ENCODE data around the gene DDX1.

DDX1 gene

DNA sequence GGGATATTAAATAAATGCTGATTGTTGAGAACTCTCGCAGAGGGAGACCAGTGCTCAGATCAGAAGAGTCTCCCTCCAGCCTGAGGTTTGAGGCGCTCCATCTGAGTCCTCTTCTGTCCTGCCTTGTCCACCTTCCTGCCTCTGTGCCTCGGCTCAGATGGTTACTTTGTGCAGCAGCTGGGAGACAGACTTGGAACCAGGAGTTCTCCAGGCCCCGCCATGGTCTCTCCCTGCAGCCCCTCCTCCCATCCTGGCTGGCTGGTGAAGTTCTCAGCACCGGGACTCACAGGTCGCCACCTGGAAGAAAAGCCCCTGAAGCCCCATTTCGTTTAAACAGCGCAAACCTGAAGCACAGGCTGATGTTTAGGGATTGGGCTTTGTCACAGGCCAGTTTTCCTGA lies 60.6 kb downstream of the DDX1 start:
- no peak for DNase-seq (ENCODE audit: low read depth)
- TF ChIP-seq, protein P1, sequence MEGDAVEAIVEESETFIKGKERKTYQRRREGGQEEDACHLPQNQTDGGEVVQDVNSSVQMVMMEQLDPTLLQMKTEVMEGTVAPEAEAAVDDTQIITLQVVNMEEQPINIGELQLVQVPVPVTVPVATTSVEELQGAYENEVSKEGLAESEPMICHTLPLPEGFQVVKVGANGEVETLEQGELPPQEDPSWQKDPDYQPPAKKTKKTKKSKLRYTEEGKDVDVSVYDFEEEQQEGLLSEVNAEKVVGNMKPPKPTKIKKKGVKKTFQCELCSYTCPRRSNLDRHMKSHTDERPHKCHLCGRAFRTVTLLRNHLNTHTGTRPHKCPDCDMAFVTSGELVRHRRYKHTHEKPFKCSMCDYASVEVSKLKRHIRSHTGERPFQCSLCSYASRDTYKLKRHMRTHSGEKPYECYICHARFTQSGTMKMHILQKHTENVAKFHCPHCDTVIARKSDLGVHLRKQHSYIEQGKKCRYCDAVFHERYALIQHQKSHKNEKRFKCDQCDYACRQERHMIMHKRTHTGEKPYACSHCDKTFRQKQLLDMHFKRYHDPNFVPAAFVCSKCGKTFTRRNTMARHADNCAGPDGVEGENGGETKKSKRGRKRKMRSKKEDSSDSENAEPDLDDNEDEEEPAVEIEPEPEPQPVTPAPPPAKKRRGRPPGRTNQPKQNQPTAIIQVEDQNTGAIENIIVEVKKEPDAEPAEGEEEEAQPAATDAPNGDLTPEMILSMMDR (IDR thresholded peaks at IDR 0.05; ENCODE audit: insufficient read depth, low read depth, low read length, missing control alignments): no peak
- no peak overlapping the region for H3K4me3 ChIP-seq (ENCODE audit: low read length)

DNA sequence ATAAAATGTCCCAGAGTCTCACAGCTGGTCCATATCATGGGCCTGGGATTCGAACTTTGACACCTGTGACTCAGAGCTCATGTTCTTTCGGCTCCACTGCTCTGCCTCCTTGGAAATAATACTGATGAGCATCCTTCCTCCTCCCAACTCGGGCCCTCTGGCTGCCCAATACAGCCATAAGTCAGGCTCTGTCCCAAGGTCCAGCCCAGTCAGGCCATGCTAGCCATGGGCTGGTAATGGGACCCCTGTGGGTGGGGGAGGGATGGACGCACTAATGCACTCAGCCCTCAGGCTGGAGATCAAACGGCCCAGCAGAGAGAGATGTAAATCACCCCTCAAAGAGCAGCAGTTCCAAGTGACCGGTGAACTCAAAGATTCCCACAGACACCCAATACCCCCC lies 61.1 kb downstream of the DDX1 start:
- DNase-seq (ENCODE audit: low read depth): no peak
- H3K4me3 ChIP-seq (ENCODE audit: low read length): no peak overlapping the region
- TF ChIP-seq, protein P1 (IDR thresholded peaks at IDR 0.05; ENCODE audit: insufficient read depth, low read depth, low read length, missing control alignments): no peak

DNA sequence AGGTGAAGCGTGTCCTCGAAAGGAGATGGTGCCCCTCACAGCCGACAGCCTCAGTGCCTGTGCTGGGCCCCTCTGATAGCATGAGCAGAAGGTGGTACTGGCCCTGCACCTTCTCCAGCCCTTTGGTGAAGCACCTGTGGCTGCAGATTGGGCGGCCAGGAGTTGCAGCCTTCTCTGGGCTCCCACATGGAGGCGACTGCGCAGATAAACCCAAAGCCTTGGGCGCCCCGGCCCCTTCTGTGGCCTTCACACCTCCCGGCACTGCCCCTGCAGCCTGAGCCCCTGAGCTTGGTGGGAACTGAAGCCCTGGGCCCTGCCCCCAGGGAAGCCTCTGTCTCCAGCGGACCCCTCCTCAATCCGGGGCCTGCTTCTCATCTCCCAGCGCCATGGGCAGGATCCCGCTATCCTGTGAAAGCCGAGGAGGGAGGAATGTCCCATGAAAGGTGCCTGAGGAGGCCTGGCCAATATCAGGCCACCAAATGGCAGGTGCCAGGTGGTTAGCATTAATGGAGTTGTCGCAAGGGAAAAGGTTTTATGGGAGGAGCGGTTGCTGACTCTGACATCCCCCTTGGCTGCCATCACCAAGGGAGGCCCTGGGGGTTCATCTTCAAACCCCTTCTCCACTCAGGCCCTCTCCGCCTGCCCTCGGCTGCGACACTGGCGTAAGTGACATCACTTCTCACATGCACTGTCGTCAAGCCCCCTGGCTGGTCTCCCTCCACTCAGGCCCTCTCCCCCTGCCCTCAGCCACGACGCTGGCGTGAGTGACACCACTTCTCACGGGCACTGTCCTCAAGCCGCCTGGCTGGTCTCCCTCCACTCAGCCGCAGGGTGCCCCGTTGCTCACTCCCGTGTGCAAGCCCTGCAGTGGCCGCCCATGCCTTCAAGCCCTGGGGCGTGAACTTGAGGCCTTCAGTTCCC lies 62.4 kb downstream of the DDX1 start:
- TF ChIP-seq, protein P1 (IDR thresholded peaks at IDR 0.05; ENCODE audit: insufficient read depth, low read depth, low read length, missing control alignments): no peak
- DNase-seq (ENCODE audit: low read depth): no peak
- H3K4me3 ChIP-seq (ENCODE audit: low read length): no peak overlapping the region

DNA sequence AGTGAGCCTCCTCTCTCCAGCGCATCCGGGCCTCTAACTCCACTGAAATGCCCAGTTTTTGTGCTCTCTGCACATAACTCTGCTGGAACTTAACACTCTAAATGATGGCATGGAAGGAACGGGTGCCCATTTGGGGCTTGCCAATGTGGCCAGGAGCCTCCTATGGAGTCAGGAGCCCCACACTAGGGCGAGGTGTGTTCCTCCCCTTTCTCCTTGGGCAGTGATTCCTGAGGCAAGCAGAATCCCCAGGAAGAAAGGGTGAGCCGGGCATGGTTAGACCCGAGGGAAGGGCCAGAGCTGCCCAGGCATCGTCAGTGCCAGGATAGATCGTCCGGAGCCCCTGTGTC lies 63.0 kb downstream of the DDX1 start:
- DNase-seq (ENCODE audit: low read depth): no peak
- no peak overlapping the region for H3K4me3 ChIP-seq (ENCODE audit: low read length)
- TF ChIP-seq, protein P1 (IDR thresholded peaks at IDR 0.05; ENCODE audit: insufficient read depth, low read depth, low read length, missing control alignments): no peak

DNA sequence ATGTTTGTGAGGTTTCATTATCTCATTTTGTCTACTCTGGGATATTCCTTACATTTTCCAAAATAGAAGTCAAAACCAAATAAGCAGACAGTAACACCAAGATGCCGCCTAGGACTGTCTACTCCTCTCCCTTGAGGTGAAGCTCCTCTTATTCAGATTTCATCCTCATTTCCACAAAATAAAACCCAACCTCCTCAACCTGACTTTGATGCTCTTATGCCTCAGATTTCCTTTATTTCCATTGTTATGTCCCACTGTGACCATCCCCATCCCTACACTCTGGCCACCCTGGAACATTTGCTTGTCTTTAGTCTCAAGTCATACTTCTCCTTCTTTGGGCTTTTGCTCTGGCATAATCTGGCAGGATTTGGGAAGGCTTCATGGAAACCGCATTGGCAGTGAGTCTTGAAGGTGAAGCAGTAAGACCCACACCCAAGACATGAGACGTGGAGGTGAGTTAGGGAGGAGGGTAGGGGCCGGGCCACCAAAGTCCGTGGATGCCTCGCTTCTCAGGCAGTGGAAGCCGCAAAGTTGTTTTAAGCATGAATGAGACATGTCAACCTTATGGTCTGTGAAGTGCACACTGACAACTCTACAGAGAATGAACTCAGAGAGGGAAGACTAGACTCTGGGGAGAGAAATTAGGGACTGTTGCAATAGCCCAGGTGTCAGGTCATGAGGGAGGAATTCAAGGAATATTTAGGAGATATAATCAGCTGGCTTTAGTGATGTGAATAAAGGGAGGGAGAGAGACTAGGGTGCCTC lies 63.6 kb downstream of the DDX1 start:
- no peak overlapping the region for H3K4me3 ChIP-seq (ENCODE audit: low read length)
- DNase-seq (ENCODE audit: low read depth): no peak
- TF ChIP-seq, protein P1 (IDR thresholded peaks at IDR 0.05; ENCODE audit: insufficient read depth, low read depth, low read length, missing control alignments): no peak

DNA sequence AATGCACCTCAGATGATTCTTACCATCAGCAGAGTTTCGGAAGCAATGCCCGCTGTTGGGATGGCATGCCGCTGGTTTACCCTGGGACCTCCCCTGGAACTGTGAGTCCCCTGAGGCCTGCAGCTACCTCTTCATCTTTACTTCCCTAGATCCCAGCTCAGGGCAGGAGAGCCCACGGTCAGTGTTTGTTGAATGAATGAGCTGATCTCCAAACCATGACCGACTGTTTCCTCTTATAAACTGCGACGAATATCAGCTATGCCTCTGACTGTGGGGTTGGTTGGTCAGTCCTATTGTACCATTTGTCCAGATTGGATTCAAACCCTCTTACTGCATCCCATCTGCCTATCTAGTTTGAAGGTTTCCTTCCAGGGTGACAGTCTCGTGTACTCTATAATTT lies 64.4 kb downstream of the DDX1 start:
- H3K4me3 ChIP-seq (ENCODE audit: low read length): no peak overlapping the region
- DNase-seq (ENCODE audit: low read depth): no peak
- TF ChIP-seq, protein P1 (IDR thresholded peaks at IDR 0.05; ENCODE audit: insufficient read depth, low read depth, low read length, missing control alignments): no peak

Measured in epithelial cell of esophagus (primary cell).